ENCODE data around the gene THBD.

The THBD gene

GRCh38 chr20:23010096-23010495 lies 39.4 kb downstream of the THBD start:
- H3K23ac ChIP-seq (ENCODE audit: low read length), result no peak overlapping the region
- no peaks in the 10 kb centered on the region for H3K79me2 ChIP-seq (ENCODE audit: control insufficient read depth, insufficient read depth, low read length, poor library complexity)
- H3K4me2 ChIP-seq (ENCODE audit: low read length), result no peak overlapping the region
- H4K91ac ChIP-seq (ENCODE audit: low read depth, low read length), result no peak overlapping the region
- DNase-seq, result no peak
- H3K27ac ChIP-seq (ENCODE audit: low read depth, low read length), result no peak overlapping the region
- no peak overlapping the region for H2AK5ac ChIP-seq (ENCODE audit: low read length)
- no CpG with 5 or more reads among the region's 5 CpGs for WGBS (ENCODE audit: extremely low coverage, insufficient coverage, insufficient read length)
- H4K12ac ChIP-seq (ENCODE audit: low read depth, low read length), result no peak overlapping the region
- H2AFZ ChIP-seq (ENCODE audit: insufficient read depth, low read length, poor library complexity), result no peak overlapping the region
- H3K14ac ChIP-seq (ENCODE audit: low read length), result no peak overlapping the region
- no peaks in the 10 kb centered on the region for H3K79me1 ChIP-seq (ENCODE audit: low read length)
- no peaks in the 10 kb centered on the region for H3K36me3 ChIP-seq (ENCODE audit: control insufficient read depth in 1 of 2, insufficient read depth in 2 of 2, low read length in 2 of 2)
- H3K27me3 ChIP-seq (ENCODE audit: insufficient read depth, low read length), result no peaks in the 10 kb centered on the region
- H3K9ac ChIP-seq (ENCODE audit: low read length), result no peak overlapping the region
- H3K9me3 ChIP-seq (ENCODE audit: insufficient read depth, low read depth, low read length), result no peaks in the 10 kb centered on the region
- H2BK5ac ChIP-seq (ENCODE audit: low read depth, low read length, poor library complexity), result no peak overlapping the region
- no peaks in the 10 kb centered on the region for H3K4me1 ChIP-seq (ENCODE audit: control insufficient read depth in 1 of 2, insufficient read depth in 2 of 2, low read length in 2 of 2)
- H4K8ac ChIP-seq (ENCODE audit: low read depth, low read length), result no peak overlapping the region
- no peak overlapping the region for H2BK12ac ChIP-seq (ENCODE audit: low read length)
- no peak overlapping the region for H3K4ac ChIP-seq (ENCODE audit: low read depth, low read length)
- H3K18ac ChIP-seq (ENCODE audit: low read length), result no peak overlapping the region
- H2BK120ac ChIP-seq (ENCODE audit: insufficient read depth, low read length, poor library complexity), result no peak overlapping the region
- H3K4me3 ChIP-seq (ENCODE audit: low read depth, low read length), result no peak overlapping the region

GRCh38 chr20:23009636-23010035 lies 39.8 kb downstream of the THBD start:
- Histone ChIP-seq H3K27ac (ENCODE audit: low read depth, low read length) (no peak overlapping the region), H3K9ac (ENCODE audit: low read length) (no peak overlapping the region), H3K27me3 (ENCODE audit: insufficient read depth, low read length) (no peaks in the 10 kb centered on the region), H3K4me2 (ENCODE audit: low read length) (no peak overlapping the region), H3K4me1 (ENCODE audit: control insufficient read depth in 1 of 2, insufficient read depth in 2 of 2, low read length in 2 of 2) (no peaks in the 10 kb centered on the region), H2BK12ac (ENCODE audit: low read length) (no peak overlapping the region), H2AK5ac (ENCODE audit: low read length) (no peak overlapping the region), H3K36me3 (ENCODE audit: control insufficient read depth in 1 of 2, insufficient read depth in 2 of 2, low read length in 2 of 2) (no peaks in the 10 kb centered on the region), H4K91ac (ENCODE audit: low read depth, low read length) (no peak overlapping the region), H3K9me3 (ENCODE audit: insufficient read depth, low read depth, low read length) (no peaks in the 10 kb centered on the region), H3K4ac (ENCODE audit: low read depth, low read length) (no peak overlapping the region), H3K79me2 (ENCODE audit: control insufficient read depth, insufficient read depth, low read length, poor library complexity) (no peaks in the 10 kb centered on the region), H3K18ac (ENCODE audit: low read length) (no peak overlapping the region), H3K4me3 (ENCODE audit: low read depth, low read length) (no peak overlapping the region), H3K79me1 (ENCODE audit: low read length) (no peaks in the 10 kb centered on the region), H4K8ac (ENCODE audit: low read depth, low read length) (no peak overlapping the region), H3K14ac (ENCODE audit: low read length) (no peak overlapping the region), H2BK5ac (ENCODE audit: low read depth, low read length, poor library complexity) (no peak overlapping the region), H3K23ac (ENCODE audit: low read length) (no peak overlapping the region), H4K12ac (ENCODE audit: low read depth, low read length) (no peak overlapping the region), H2BK120ac (ENCODE audit: insufficient read depth, low read length, poor library complexity) (no peak overlapping the region), H2AFZ (ENCODE audit: insufficient read depth, low read length, poor library complexity) (no peak overlapping the region)
- no CpG with 5 or more reads among the region's 3 CpGs for WGBS (ENCODE audit: extremely low coverage, insufficient coverage, insufficient read length)
- DNase-seq, result peak; percentile 34 to 52

GRCh38 chr20:23008667-23009066 lies 40.8 kb downstream of the THBD start:
- Histone ChIP-seq H2BK5ac (ENCODE audit: low read depth, low read length, poor library complexity) (no peak overlapping the region), H3K4ac (ENCODE audit: low read depth, low read length) (no peak overlapping the region), H3K4me2 (ENCODE audit: low read length) (no peak overlapping the region), H2AK5ac (ENCODE audit: low read length) (no peak overlapping the region), H3K4me1 (ENCODE audit: control insufficient read depth in 1 of 2, insufficient read depth in 2 of 2, low read length in 2 of 2) (no peaks in the 10 kb centered on the region), H2AFZ (ENCODE audit: insufficient read depth, low read length, poor library complexity) (no peak overlapping the region), H2BK12ac (ENCODE audit: low read length) (no peak overlapping the region), H3K79me1 (ENCODE audit: low read length) (no peaks in the 10 kb centered on the region), H4K91ac (ENCODE audit: low read depth, low read length) (no peak overlapping the region), H3K23ac (ENCODE audit: low read length) (no peak overlapping the region), H4K12ac (ENCODE audit: low read depth, low read length) (no peak overlapping the region), H3K9me3 (ENCODE audit: insufficient read depth, low read depth, low read length) (no peaks in the 10 kb centered on the region), H3K18ac (ENCODE audit: low read length) (no peak overlapping the region), H4K8ac (ENCODE audit: low read depth, low read length) (no peak overlapping the region), H3K9ac (ENCODE audit: low read length) (no peak overlapping the region), H3K4me3 (ENCODE audit: low read depth, low read length) (no peak overlapping the region), H3K27ac (ENCODE audit: low read depth, low read length) (no peak overlapping the region), H3K36me3 (ENCODE audit: control insufficient read depth in 1 of 2, insufficient read depth in 2 of 2, low read length in 2 of 2) (no peaks in the 10 kb centered on the region), H3K27me3 (ENCODE audit: insufficient read depth, low read length) (no peaks in the 10 kb centered on the region), H3K79me2 (ENCODE audit: control insufficient read depth, insufficient read depth, low read length, poor library complexity) (no peaks in the 10 kb centered on the region), H3K14ac (ENCODE audit: low read length) (no peak overlapping the region), H2BK120ac (ENCODE audit: insufficient read depth, low read length, poor library complexity) (no peak overlapping the region)
- WGBS (ENCODE audit: extremely low coverage, insufficient coverage, insufficient read length), result no CpG with 5 or more reads among the region's 2 CpGs
- DNase-seq, result no peak

GRCh38 chr20:23007886-23008655 lies 41.4 kb downstream of the THBD start:
- no peak overlapping the region for H3K9ac ChIP-seq (ENCODE audit: low read length)

More at GRCh38 chr20:23007886-23008655, 41.4 kb downstream of the THBD start:
- Histone ChIP-seq H3K27ac (ENCODE audit: low read depth, low read length) (no peak overlapping the region), H2AFZ (ENCODE audit: insufficient read depth, low read length, poor library complexity) (no peak overlapping the region), H3K4ac (ENCODE audit: low read depth, low read length) (no peak overlapping the region), H4K91ac (ENCODE audit: low read depth, low read length) (no peak overlapping the region), H3K14ac (ENCODE audit: low read length) (no peak overlapping the region), H2AK5ac (ENCODE audit: low read length) (no peak overlapping the region), H3K4me2 (ENCODE audit: low read length) (no peak overlapping the region), H3K79me1 (ENCODE audit: low read length) (no peaks in the 10 kb centered on the region), H3K27me3 (ENCODE audit: insufficient read depth, low read length) (no peaks in the 10 kb centered on the region), H2BK120ac (ENCODE audit: insufficient read depth, low read length, poor library complexity) (no peak overlapping the region), H3K4me3 (ENCODE audit: low read depth, low read length) (no peak overlapping the region), H2BK12ac (ENCODE audit: low read length) (no peak overlapping the region), H3K79me2 (ENCODE audit: control insufficient read depth, insufficient read depth, low read length, poor library complexity) (no peaks in the 10 kb centered on the region), H3K4me1 (ENCODE audit: control insufficient read depth in 1 of 2, insufficient read depth in 2 of 2, low read length in 2 of 2) (no peaks in the 10 kb centered on the region), H2BK5ac (ENCODE audit: low read depth, low read length, poor library complexity) (no peak overlapping the region), H4K12ac (ENCODE audit: low read depth, low read length) (no peak overlapping the region), H3K23ac (ENCODE audit: low read length) (no peak overlapping the region), H3K36me3 (ENCODE audit: control insufficient read depth in 1 of 2, insufficient read depth in 2 of 2, low read length in 2 of 2) (no peaks in the 10 kb centered on the region), H4K8ac (ENCODE audit: low read depth, low read length) (no peak overlapping the region), H3K9me3 (ENCODE audit: insufficient read depth, low read depth, low read length) (no peaks in the 10 kb centered on the region), H3K18ac (ENCODE audit: low read length) (no peak overlapping the region)
- peak; percentile 47 to 49 for DNase-seq
- WGBS (ENCODE audit: extremely low coverage, insufficient coverage, insufficient read length), result no CpG with 5 or more reads among the region's 9 CpGs
